Stimulated activated CD8-positive, alpha-beta memory T cell treated with anti-CD3 and anti-CD28 coated beads, Interleukin-15, amount 100 ng/mL, for 24 hours (primary cell): ENCODE data around the gene ST6GALNAC3.

Experiments
- DNase-seq: peaks from one replicate; pipeline ENCODE4 v3.0.0-alpha.2; 2020; ENCODE audit warnings: low read depth

Gene ST6GALNAC3

DNA sequence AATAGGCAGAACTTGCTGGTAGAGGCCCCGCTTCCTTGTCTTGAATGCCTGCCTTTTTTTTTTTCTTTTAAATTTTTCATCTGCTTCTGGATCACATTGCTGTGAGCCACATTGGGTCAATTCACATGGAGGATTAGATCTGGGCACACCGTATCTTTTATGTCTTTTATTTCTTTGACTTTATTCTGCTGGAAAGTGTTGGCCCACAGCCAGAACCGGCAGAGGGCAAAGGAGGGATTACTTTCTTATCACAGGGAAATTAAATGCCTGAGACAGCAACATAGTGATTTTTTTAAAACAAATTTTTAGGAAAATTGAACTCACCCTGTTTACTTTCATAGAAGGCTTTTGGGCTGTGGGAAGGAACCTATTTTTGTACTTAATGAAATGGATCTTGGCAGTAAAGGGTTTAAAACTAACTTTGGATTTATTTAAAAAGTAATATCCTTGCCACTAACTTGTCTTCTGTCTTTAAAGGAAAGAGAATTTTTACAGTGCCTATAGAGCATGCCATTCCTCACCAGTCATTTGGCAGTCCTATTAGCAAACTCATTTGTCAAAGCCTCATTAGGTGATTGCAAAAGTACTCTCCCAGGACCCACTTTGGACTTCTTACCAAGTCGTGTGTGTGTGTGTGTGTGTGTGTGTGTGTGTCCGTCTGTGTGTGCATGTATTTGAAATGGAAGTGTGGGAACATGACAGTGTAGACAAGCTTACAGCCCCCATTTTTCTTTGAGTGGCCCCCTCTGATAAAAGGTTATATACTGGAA is 68.4 kb downstream of the ST6GALNAC3 start:
- DNase-seq: no peak

DNA sequence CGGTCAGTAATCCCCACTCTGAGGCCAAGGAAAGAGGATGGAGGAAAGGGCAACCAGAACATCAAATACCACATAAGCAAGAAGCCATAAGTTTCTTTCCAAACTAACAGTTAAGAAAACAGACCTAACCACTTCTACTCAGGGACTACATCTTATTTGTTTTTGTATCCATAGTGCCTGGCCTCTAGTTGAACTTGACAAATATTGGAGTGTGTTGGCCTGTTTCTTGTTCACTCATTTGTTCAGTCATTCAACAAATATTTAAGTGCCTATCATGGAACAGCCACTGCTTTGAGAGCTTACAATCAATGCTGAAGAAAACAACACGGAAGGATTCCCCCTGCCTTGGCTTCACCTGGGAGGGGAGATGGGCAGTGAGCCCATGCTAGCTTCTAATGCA is 69.7 kb downstream of the ST6GALNAC3 start:
- DNase-seq: no peak

DNA sequence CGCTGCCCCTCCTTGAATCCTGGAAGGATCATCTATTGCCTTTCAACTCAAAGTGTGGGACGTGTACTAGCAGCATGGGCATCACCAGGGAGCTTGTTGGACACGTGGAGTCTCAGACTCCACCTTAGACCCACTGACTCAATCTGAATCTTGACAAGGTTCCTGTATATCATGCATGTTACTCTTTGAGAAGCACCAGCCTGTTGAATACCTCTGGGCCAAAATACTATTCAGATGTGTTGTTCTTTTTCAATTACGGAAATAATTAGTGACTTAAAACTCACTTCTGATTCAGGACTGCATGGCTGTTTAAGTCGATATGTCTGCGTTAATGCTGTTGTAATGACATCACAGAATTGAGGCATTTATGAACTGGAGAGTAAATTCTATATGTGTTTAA is 70.8 kb downstream of the ST6GALNAC3 start:
- DNase-seq: no peak

DNA sequence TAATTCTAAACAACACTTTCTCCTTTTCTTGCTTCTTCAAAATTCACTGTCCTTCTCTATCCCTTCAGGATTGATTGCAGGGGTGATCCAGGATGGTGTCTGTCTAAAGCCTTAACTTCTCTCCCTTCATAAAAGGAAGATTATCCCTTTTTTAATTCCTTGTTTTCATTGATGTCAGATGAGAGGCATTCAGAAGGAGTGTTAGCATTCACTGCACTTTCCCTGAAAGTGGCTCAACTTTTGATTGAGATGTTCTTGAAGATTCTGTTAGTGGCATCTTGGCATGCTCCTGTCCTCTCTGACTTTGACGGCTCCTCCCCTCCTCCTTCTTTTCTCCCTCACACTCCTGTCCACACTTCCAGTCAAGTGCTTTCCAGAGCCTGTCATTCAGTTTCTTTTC is 71.6 kb downstream of the ST6GALNAC3 start:
- no peak for DNase-seq

DNA sequence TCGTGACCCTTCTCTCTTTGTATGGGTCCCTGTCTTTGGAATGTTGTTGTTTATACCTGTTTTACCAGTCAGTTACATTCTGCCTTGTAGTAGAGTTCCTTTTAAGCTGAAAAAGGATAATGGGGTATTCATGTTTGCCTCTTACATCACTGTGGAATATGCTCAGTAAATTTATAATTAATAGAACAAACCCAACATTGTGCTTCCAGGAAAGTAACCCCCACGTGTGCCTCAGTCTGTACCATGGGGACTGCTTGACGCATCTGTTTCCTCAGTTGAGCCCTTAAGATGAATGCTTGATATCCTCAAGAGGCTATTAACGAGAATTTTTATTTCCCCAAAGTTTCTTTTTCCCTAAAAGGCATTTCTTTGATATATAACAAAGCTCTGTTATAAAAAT is 73.4 kb downstream of the ST6GALNAC3 start:
- DNase-seq: no peak

DNA sequence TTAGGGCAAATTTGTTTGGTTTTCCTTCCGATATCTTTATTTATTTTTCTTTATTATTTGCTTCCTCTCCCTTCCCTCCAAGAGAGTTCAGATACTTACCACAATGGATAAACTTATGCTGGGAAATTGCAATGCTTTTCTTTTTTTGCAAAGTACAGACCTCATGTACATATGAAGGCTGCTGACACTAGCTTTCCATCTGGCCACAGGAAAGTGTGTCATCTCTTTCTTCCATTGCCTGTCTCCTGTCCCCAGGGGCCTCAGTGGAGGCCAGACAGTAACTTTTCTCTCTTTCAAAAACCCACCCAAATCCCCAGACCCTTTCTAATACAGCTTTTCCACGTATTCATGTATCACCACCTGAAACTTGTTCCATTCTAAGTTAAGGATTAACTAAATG is 73.9 kb downstream of the ST6GALNAC3 start:
- DNase-seq: no peak

DNA sequence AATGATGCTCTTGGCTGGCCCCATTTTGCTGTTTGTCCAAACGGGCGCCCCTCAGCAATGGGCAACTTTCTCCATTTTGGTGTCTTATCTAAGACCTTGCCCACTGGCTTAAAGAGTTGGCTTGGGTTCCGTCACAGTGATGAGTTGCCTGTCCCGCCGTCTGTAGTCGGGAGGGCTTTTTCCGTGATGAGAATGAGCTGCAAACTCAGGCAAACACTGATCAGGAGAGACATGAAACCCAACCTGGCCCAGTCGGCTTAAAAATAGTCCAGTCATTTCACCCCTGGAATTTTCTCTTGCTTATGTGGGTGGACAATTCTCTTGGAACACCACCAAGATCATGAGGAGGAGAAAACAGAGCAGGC is 79.3 kb downstream of the ST6GALNAC3 start:
- DNase-seq: no peak

DNA sequence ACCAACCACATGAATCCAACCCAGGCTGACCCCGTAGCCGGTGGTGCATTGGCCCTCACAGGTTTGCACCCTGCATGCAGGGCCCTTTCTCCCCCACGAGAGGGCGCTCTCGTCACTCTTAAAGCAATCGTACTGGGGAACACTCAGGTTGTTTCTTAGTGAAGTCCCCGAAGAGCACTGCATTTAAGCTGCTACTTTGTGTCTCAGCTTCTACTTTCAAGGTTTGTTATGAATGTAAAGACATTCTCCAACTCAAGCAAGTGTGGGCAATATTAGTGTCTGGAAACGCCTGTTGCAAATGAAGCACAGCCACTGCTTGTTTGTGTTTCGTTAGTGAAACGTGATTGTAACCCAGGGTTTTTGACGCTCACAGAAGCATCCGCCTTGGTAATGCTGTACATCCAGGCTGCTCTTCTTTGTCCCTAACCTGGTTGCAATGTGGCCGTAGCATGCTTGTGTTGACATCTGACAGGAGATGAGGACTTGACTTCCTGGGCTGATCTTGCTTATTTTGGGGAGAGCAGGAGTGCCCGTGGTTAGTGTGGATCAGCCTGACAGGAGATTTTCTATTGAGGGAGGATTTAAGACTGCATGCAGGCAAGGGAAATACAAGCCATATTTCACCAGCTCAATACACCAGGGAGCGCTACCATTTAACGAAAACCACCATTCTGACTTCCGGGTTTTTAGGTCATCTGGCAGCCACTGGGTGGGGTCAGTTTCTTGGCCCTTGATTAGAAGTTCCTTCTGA is 79.8 kb downstream of the ST6GALNAC3 start:
- DNase-seq: peak; percentile 63

DNA sequence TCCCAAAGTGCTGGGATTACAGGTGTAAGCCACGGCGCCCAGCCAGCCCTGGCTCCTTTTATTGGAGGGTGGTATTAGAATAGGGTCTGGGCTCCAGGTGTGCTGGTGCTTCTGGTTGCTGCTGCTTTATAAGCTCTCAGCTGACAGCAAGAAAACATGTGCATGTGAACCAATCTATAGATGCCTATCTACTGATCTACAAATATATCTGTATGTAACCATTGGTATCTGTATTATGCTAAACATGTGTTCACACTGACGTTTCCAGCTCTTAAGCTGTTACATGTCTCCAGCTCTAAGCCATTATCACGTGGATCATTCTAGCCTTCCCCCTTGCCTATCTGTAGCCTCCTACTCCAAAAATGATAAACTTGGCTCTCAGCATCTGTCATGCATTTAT is 82.4 kb downstream of the ST6GALNAC3 start:
- no peak for DNase-seq

DNA sequence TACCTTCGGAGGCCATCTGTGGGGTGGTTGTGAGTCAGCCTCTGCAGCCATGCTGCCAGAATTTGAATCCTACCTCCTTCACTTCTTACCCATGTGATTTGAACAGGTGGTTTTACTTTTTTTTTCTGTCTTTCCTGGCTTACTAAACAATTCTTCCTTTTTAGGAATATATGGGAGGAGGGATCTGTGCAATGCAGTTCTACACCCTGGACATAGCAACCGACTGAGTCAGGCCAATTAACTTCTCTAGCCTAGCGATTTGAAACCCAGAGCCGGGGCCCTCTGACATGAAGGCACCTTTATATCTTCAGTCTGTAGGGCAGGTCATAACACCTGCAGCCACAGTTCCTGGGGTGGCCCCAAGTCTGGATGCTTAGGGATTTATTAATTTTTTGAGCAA is 83.6 kb downstream of the ST6GALNAC3 start:
- no peak for DNase-seq

DNA sequence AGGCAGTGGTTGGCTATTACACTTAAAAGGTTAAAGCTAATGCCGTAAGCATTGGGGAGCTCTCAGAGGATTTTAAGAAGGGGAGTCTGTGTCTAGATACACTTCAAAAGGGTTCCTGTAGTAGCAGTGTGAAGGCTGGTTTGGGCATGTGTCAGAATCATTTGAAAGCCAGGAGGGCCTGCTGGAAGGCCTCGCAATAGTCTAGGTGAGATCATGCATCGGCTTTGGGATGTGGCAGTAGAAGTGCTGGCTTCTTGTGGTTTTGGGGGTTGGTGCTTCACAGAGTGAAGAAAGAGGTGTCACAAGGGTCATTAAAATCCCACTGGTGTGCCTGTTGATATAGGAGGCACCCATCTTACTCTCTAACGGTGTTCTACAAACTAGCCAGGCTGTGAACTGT is 85.7 kb downstream of the ST6GALNAC3 start:
- DNase-seq: no peak

DNA sequence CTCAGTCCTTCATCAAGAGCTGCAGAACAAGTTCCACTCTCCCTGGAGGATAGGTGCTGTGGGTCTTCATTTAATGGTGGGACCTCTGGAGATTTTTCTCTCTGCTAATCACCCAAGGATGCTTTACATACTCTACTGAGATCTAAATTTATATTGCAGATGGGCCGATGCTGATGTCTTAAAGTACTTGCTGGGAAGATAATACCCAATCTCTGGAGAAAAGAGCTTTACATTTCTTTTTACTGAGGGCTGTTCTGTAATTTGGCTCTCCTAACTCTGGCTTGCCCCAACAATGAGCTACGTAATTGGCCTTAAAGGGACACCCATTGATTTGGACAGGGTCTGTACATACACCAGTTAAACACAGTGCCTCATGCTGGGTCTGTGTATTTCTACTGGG is 86.9 kb downstream of the ST6GALNAC3 start:
- no peak for DNase-seq

DNA sequence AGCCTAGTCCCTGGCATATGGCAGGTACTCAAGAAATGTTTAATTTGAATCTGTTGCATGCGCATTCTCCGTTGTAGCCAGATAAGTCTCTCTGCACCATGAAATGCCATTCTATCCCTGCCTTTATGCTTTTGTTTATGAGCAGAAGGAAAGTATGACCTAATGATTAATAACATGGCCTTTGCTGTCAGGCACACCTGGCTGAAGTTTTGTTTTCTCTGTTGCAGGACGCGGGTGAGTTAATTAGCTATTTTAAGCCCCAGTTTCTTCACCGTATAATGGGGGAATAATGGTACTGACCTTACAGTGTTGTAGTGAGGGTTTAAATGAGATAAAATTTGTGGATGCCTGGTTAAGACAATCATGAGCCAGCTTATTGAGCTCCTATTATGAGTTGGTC is 87.7 kb downstream of the ST6GALNAC3 start:
- DNase-seq: no peak

DNA sequence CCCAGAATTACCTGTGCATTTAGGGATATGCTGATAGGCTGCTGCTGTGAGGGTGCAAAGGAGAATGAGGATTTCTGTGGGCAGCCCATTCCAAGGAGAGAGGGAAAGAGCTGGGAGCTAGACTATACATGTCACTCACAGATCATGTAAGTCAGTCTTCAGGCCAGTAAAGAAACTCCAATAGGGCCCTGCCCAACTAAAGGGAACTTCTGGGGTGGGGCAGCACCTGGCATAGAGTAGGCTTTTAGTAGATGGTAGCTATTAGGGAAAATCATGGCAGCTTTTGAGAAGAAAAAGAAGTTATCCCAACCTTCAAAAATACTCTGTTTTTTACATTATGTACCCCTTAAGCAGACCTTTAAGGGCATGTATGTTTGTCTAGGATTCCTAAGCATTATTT is 89.6 kb downstream of the ST6GALNAC3 start:
- no peak for DNase-seq

DNA sequence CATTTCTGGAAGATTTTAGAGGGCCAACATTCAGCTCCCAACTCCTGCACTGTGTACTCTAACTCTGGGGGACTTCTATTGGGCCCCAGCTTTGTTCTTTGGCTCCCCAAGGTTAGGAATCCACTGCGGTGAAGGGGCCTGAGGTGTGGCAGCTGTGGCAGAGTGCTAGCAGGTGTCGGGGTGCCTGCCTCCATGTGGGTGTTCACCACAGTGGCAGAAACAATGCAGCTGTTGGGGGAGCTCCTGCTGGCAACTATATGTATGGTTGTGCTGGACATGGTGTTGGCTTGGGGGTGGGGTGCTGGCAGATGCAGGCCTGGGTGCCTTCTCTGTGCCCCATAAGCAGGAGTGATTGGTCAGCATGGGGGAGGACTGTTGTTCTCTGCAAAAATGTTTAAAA is 95.5 kb downstream of the ST6GALNAC3 start:
- DNase-seq: no peak

DNA sequence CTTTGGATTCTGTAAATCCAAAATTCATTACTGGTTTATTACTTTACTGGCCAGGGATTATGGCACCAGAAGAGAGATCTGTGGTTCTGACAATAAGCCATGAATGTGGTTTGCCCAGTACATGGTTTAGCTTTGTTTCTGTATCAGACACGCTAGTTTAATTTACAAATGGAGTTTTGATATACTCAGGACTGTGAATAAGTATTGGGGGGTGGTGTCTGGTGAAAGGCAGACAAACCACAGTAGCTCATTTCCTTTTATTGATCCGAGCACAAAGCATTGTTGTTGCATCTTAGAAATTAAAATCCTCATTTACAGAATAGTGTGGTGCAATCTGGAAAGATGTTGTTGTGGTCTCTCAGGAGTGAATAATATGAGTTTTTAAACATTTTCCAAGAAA is 96.0 kb downstream of the ST6GALNAC3 start:
- DNase-seq: no peak

DNA sequence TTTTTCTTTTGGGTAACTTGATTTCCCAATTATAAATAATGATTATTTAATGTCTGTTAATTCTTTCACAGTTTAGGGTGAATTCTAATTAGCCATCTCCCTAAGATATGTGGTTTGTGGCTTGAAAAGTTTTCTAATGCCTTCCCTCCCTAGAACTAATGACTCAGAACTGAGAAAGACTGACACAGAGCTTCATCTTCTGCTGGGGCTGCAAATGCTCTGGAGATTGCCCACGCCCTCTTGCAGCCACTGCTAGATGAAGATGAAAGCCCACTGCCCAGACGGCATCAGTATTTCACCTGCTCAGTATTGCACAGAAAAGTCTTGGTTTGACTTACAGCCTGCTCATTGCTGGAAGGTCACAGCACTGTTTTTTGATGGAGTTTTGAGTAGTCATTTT is 101.5 kb downstream of the ST6GALNAC3 start:
- no peak for DNase-seq

DNA sequence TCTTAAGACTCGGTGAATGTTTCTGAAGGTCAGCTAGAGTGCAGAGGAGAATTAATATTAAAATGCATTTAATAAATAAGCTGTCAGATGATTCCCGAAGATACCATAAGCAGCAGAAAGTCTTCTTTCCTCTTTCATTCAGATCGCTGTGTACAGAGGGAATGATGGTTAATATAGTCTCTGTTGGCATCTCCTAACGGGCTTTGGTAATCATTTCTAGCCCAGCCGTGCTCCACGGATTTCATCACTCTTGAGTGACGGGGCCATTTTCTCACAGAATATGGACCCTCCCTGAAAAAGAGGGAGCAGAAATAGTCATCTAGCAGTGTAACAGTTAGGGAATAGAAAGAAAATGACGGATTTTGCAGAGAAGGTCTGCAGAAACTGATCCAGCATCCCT is 103.1 kb downstream of the ST6GALNAC3 start:
- no peak for DNase-seq

DNA sequence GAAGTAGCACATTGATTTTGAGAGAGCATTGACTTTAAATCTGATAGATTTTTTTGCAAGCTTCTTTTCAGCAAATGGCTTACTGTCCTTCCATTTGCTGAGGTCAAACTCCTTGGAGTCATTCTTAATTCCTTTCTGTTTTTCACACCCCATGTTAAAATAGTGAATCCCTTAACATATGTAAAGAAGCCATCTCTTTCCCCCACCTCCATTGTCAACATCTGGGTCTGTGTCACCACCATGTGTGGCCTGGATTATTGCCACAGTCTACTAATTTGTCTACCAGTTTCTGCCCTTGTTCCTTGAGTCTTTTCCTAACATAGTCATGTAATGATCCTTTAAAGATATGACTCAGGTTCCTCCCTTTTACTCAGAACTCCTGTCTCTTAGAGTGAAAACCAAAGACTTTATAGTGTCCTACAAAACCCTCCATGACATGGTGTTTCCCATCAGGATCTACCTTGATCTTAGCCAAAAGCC is 104.7 kb downstream of the ST6GALNAC3 start:
- no peak for DNase-seq

DNA sequence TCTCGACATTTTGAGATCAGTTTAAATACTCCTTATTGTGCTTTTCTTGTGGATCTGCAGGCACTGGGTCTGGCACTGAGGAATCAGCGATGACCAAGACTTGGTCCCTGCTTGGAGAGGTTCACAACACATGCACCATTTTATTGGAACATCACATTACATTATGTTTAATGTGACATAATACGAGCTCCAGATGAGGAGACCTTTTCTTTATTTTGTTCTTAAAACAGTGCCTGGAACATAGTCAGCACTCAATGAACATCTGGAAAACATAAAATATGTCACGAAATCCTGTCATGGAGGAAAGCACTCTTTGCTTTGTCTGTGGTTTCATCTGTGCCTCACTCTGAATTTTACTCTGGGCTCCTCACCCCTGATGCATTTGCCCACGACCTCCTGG is 110.7 kb downstream of the ST6GALNAC3 start:
- no peak for DNase-seq

DNA sequence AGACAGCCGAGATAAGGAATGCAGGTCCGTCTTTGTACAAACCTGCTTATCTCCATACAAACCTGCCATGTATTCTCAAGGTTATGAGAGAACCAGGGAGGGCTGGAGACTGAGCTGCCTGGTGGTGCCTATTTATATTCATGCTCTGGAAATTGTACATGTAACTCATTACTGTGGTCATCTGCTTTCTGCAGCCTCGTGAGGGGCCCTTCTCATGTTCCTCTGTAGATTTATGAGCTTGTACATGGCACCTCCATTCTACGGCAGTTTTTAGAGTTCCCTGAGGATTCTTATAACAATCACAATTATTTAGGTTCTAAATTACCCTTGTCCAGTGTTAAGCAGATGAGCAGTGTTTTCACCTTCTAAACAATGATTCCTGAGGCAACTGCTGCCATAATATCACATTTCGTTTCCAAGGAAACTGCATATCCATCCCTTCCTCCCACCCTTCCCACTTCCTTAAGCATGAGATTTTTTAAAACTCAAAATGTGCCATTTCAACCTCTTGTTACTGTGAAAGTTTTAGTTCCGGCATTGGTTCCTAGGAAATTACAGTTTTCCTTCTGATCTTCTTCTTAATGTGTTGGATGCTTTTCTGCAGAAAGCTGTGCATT is 112.1 kb downstream of the ST6GALNAC3 start:
- DNase-seq: no peak

DNA sequence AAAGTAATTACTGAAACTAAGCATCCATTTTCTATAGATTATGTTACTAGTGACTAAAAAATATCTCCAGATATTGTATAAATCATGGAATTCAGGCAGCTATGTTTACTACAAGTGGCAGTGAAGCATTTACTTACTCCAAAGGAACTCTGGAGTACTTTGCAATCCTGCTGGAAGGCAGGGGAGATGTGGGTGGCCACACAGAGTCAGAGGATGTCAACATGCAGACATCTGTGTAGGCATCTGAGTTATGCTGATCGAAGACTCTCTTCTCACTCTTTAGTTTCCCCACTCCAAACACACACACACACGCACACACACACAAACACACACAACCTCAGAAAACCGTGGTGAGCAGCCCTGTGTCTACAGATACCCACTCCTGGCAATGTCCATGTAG is 112.9 kb downstream of the ST6GALNAC3 start:
- no peak for DNase-seq

DNA sequence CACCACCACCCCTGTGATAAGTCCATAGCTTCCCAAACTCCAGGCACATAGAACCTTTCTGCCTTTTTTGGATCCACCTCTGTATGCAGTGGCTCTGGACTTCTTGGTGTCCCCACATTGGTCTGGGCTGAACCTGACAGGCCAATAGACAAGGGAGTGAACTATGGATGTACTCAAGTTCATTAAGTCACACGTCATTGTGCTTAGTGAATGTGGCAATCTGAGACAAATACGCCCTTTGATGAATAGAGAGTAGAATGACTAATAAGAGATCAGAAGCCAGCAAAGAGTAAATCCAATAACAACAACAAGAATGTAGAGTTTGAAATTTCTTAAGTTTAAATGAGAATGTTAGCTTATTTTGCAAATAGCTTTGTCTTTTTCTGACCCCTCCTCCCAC is 114.8 kb downstream of the ST6GALNAC3 start:
- no peak for DNase-seq
